H9 (cell line): ENCODE measurements around the gene ZNF691. TPM values are rescaled to one million over a fixed set of nuclear protein-coding genes. Genes with fewer than 3 reads are reported as not detected.

Source experiments
- DNase-seq: peaks from one replicate; pipeline ENCODE4 v3.0.0-alpha.2; 2017
- H2AFZ ChIP-seq: one replicate; pipeline ENCODE4 v1.6.1; 2013; ENCODE audit warnings: mild to moderate bottlenecking, low read length, control low read depth, moderate library complexity
- H2AK5ac ChIP-seq: 2 replicates; pipeline ENCODE4 v1.6.1; 2013; ENCODE audit warnings: low read length, control low read depth, mixed read lengths; ENCODE audit not compliant: insufficient read length
- H2BK120ac ChIP-seq: one replicate; pipeline ENCODE4 v1.6.1; 2013; ENCODE audit warnings: low read depth, mild to moderate bottlenecking, low read length, control low read depth, inconsistent platforms; ENCODE audit not compliant: poor library complexity, severe bottlenecking
- H2BK12ac ChIP-seq: 2 replicates; pipeline ENCODE4 v1.6.1; 2013; ENCODE audit warnings: low read length, control low read depth, mixed read lengths, low read depth; ENCODE audit not compliant: insufficient read length
- H2BK15ac ChIP-seq: 2 replicates; pipeline ENCODE4 v1.6.1; 2013; ENCODE audit warnings: low read depth, low read length, control low read depth
- H2BK20ac ChIP-seq: one replicate; pipeline ENCODE4 v1.6.1; 2013; ENCODE audit warnings: low read depth, mild to moderate bottlenecking, low read length, control low read depth, inconsistent platforms; ENCODE audit not compliant: poor library complexity, severe bottlenecking
- H2BK5ac ChIP-seq: 2 replicates; pipeline ENCODE4 v1.6.1; 2013; ENCODE audit warnings: low read length, control low read depth, mixed read lengths; ENCODE audit not compliant: insufficient read length
- H3K14ac ChIP-seq: 2 replicates; pipeline ENCODE4 v1.6.1; 2013; ENCODE audit warnings: low read length, control low read depth; ENCODE audit not compliant: insufficient read depth
- H3K18ac ChIP-seq: 2 replicates; pipeline ENCODE4 v1.6.1; 2013; ENCODE audit warnings: low read depth, mild to moderate bottlenecking, mixed read lengths, low read length, control low read depth; ENCODE audit not compliant: insufficient read length
- H3K23ac ChIP-seq: 2 replicates; pipeline ENCODE4 v1.6.1; 2013; ENCODE audit warnings: low read length, control low read depth, mixed read lengths, low read depth; ENCODE audit not compliant: insufficient read length
- H3K23me2 ChIP-seq: 2 replicates; pipeline ENCODE4 v1.6.1; 2013; ENCODE audit warnings: low read depth, mild to moderate bottlenecking, mixed read lengths, low read length, control low read depth; ENCODE audit not compliant: insufficient read length, poor library complexity, severe bottlenecking
- H3K27ac ChIP-seq: 2 replicates; pipeline ENCODE4 v1.5.1; 2013; ENCODE audit warnings: low read length, control low read depth, mixed read lengths, low read depth; ENCODE audit not compliant: insufficient read length
- H3K27me3 ChIP-seq: 2 replicates; pipeline ENCODE4 v1.6.1; 2013; ENCODE audit warnings: low read length, control low read depth, inconsistent platforms; ENCODE audit not compliant: insufficient read depth
- H3K4ac ChIP-seq: 2 replicates; pipeline ENCODE4 v1.6.1; 2013; ENCODE audit warnings: low read depth, mild to moderate bottlenecking, control low read depth, inconsistent platforms, low read length, moderate library complexity
- H3K4me1 ChIP-seq: 2 replicates; pipeline ENCODE4 v1.6.1; 2013; ENCODE audit warnings: low read length, control low read depth, inconsistent platforms; ENCODE audit not compliant: insufficient read depth
- H3K4me2 ChIP-seq: 2 replicates; pipeline ENCODE4 v1.6.1; 2013; ENCODE audit warnings: low read length, control low read depth, mixed read lengths; ENCODE audit not compliant: insufficient read length, insufficient read depth
- H3K56ac ChIP-seq: 2 replicates; pipeline ENCODE4 v1.6.1; 2013; ENCODE audit warnings: low read depth, mild to moderate bottlenecking, mixed read lengths, low read length, control low read depth; ENCODE audit not compliant: insufficient read length
- H3K79me1 ChIP-seq: 2 replicates; pipeline ENCODE4 v1.6.1; 2013; ENCODE audit warnings: low read depth, mild to moderate bottlenecking, moderate library complexity, low read length, control low read depth, inconsistent platforms; ENCODE audit not compliant: insufficient read depth, poor library complexity, severe bottlenecking
- H3K79me2 ChIP-seq: 2 replicates; pipeline ENCODE4 v1.6.1; 2013; ENCODE audit warnings: low read length, control low read depth, inconsistent platforms; ENCODE audit not compliant: insufficient read depth
- H3K9ac ChIP-seq: 2 replicates; pipeline ENCODE4 v1.6.1; 2013; ENCODE audit warnings: low read length, control low read depth, mixed read lengths; ENCODE audit not compliant: insufficient read length; ENCODE audit errors: extremely low read depth
- H3K9me3 ChIP-seq: one replicate; pipeline ENCODE4 v1.6.1; 2013; ENCODE audit warnings: low read depth, low read length, inconsistent platforms; ENCODE audit not compliant: control insufficient read depth
- H3T11ph ChIP-seq: one replicate; pipeline ENCODE4 v1.6.1; 2013; ENCODE audit warnings: mild to moderate bottlenecking, low read length, control low read depth, inconsistent platforms
- H4K20me1 ChIP-seq: one replicate; pipeline ENCODE4 v1.6.1; 2013; ENCODE audit not compliant: control insufficient read depth, insufficient read length, insufficient read depth
- H4K5ac ChIP-seq: 2 replicates; pipeline ENCODE4 v1.6.1; 2013; ENCODE audit warnings: low read depth, mild to moderate bottlenecking, mixed read lengths, low read length, control low read depth; ENCODE audit not compliant: insufficient read length
- H4K8ac ChIP-seq: replicated peaks from 2 replicates; pipeline ENCODE4 v1.6.1; 2013; ENCODE audit warnings: low read length, control low read depth, mixed read lengths, low read depth; ENCODE audit not compliant: insufficient read length
- H4K91ac ChIP-seq: 2 replicates; pipeline ENCODE4 v1.6.1; 2013; ENCODE audit warnings: low read depth, mild to moderate bottlenecking, moderate library complexity, mixed read lengths, low read length, control low read depth; ENCODE audit not compliant: insufficient read length
- H3K27ac Mint-ChIP-seq, 3 experiments: 2 replicates in 2 of 3; 3 replicates in 1 of 3; pipeline ENCODE4 v1.8.0; 2020 to 2021; ENCODE audit warnings: mixed read lengths in 3 of 3, mild to moderate bottlenecking in 1 of 3, moderate library complexity in 1 of 3
- H3K27me3 Mint-ChIP-seq: 2 replicates; pipeline ENCODE4 v1.8.0; 2021; ENCODE audit warnings: low read depth, mild to moderate bottlenecking, moderate library complexity, mixed read lengths
- H3K36me3 Mint-ChIP-seq, 3 experiments: 2 replicates in 2 of 3; 3 replicates in 1 of 3; pipeline ENCODE4 v1.8.0; 2020 to 2021; ENCODE audit warnings: low read depth in 3 of 3, mixed read lengths in 3 of 3; ENCODE audit not compliant: insufficient read depth in 1 of 3
- H3K4me1 Mint-ChIP-seq, 2 experiments: 2 replicates each; pipeline ENCODE4 v1.8.0; 2020; ENCODE audit warnings: mixed read lengths in 2 of 2
- H3K4me3 Mint-ChIP-seq, 2 experiments: 2 replicates in 1 of 2; 3 replicates in 1 of 2; pipeline ENCODE4 v1.8.0; 2020 to 2021; ENCODE audit warnings: mild to moderate bottlenecking in 2 of 2, mixed read lengths in 2 of 2, moderate library complexity in 1 of 2
- H3K9me3 Mint-ChIP-seq, 2 experiments: 2 replicates in 1 of 2; 3 replicates in 1 of 2; pipeline ENCODE4 v1.8.0; 2020; ENCODE audit warnings: mild to moderate bottlenecking in 2 of 2, mixed read lengths in 2 of 2, moderate library complexity in 1 of 2
- CTCF ChIP-seq: fragments of 200-600 bp; sonication (generic); conservative IDR thresholded peaks from 3 replicates; pipeline ENCODE4 v1.8.0; 2021; ENCODE audit warnings: antibody characterized with exemption, mild to moderate bottlenecking
- WGBS: extraction: QIAGEN DNeasy Blood & Tissue Kit; methylation state at CpG from one replicate; pipeline ENCODE4 v1.1.7; 2013; ENCODE audit warnings: missing lambda C conversion rate, low lambda C conversion rate, mixed read lengths; ENCODE audit not compliant: insufficient read length; ENCODE audit errors: extremely low coverage; 5-methylcytosine and 5-hydroxymethylcytosine counted together
- total RNA-seq: library from RNA; stranded (reverse); gene quantifications from 2 replicates; pipeline ENCODE4 v1.2.1, GENCODE V29; 2021

Gene ZNF691
- total RNA-seq, 1 experiment from 2014 or later, result 20.1 TPM

- Histone ChIP-seq H3K27me3 (no peaks in the 10 kb centered on the region), H3K27ac (no peak overlapping the region), H2BK20ac (no peak overlapping the region), H2BK5ac (no peak overlapping the region), H3K4me1 (0 out of 2 replicates have a peak, but pooled peaks cover 3% of the 10 kb centered on the region), H3K4me2 (no peak overlapping the region), H3K14ac (no peak overlapping the region), H2BK120ac (no peak overlapping the region), H2BK15ac (no peak overlapping the region), H3K79me2 (no peaks in the 10 kb centered on the region), H3K79me1 (no peaks in the 10 kb centered on the region), H3K9ac (no peak overlapping the region), H3K4ac (no peak overlapping the region), H4K20me1 (no peaks in the 10 kb centered on the region), H4K8ac (no peak overlapping the region), H2AK5ac (no peak overlapping the region), H2BK12ac (no peak overlapping the region), H3K18ac (no peak overlapping the region), H3K23ac (no peak overlapping the region), H2AFZ (no peak overlapping the region), H3K23me2 (no peaks in the 10 kb centered on the region), H3K56ac (no peak overlapping the region), H4K91ac (no peak overlapping the region), H3T11ph (no peak overlapping the region), H4K5ac (no peak overlapping the region), H3K9me3 (no peaks in the 10 kb centered on the region)
- Mint-ChIP-seq H3K4me3 (no peak overlapping the region), H3K4me1 (peaks cover 3% of the 10 kb centered on the region in 2 experiments; a peak in 1 of 4 replicates), H3K27ac (no peak overlapping the region; a peak in 1 of 7 replicates), H3K36me3 (no peaks in the 10 kb centered on the region), H3K9me3 (no peaks in the 10 kb centered on the region), H3K27me3 (no peaks in the 10 kb centered on the region)
- no peak for TF ChIP-seq CTCF
- no CpG with 5 or more reads among the region's 3 CpGs for WGBS
- DNase-seq, result no peak
These were observed 13.7 kb upstream of the ZNF691 start for GRCh38 chr1:42832641-42833240.
